ENCODE results near the gene TEX38.

DNA sequence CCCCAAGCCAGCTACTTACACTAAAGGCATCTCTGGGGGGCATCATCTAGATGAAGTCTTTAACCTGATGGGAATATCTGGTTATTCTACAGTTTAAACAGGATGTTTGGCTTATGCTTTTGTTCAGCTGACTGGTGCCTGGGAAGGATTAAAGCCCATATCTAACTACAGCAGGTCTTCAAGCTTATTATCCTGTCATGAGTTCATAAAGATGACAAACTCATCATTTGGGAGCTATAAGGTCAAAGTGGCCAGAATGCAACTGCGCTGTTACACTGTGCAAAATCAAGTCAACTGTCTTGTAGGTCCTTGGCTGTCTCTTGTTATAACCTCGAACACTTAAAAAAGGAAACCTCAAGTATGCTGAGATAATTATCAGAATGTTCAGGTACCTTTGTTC lies 36.4 kb upstream of the TEX38 start:
- TF ChIP-seq ZFX (IDR thresholded peaks at IDR 0.05) (no peak), EGR1 (IDR thresholded peaks at IDR 0.05; ENCODE audit: low read depth) (no peak)
- TF ChIP-seq, protein P1, sequence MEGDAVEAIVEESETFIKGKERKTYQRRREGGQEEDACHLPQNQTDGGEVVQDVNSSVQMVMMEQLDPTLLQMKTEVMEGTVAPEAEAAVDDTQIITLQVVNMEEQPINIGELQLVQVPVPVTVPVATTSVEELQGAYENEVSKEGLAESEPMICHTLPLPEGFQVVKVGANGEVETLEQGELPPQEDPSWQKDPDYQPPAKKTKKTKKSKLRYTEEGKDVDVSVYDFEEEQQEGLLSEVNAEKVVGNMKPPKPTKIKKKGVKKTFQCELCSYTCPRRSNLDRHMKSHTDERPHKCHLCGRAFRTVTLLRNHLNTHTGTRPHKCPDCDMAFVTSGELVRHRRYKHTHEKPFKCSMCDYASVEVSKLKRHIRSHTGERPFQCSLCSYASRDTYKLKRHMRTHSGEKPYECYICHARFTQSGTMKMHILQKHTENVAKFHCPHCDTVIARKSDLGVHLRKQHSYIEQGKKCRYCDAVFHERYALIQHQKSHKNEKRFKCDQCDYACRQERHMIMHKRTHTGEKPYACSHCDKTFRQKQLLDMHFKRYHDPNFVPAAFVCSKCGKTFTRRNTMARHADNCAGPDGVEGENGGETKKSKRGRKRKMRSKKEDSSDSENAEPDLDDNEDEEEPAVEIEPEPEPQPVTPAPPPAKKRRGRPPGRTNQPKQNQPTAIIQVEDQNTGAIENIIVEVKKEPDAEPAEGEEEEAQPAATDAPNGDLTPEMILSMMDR (IDR thresholded peaks at IDR 0.05 in 2 of 3, conservative IDR thresholded peaks at IDR 0.05 in 1 of 3; ENCODE audit: borderline replicate concordance in 1 of 3, insufficient read depth in 1 of 3, low read depth in 2 of 3, low read length in 2 of 3) = no peak
